ENCODE results near the gene DAPK2.

GRCh38 chr15:63877713-63878271 is 168.5 kb downstream of the DAPK2 start:
- TF ChIP-seq SPI1 (IDR thresholded peaks at IDR 0.05; ENCODE audit: low read depth, low read length) (no peak), POLR2AphosphoS5 (IDR thresholded peaks at IDR 0.05; ENCODE audit: low read depth, low read length) (no peak), POLR2A (IDR thresholded peaks at IDR 0.05; ENCODE audit: low read depth, low read length) (no peak), TAF1 (IDR thresholded peaks at IDR 0.05; ENCODE audit: low read depth, low read length) (no peak), PAX5 (IDR thresholded peaks at IDR 0.05; ENCODE audit: insufficient read depth, low read length, severe bottlenecking) (no peak), POU2F2 (IDR thresholded peaks at IDR 0.05; ENCODE audit: low read depth, low read length) (no peak)
